ENCODE measurements around the gene RBM14. TPM values are rescaled to one million over a fixed set of nuclear protein-coding genes. Genes with fewer than 3 reads are reported as not detected.
"Not testable (repeated sequence)": the region's sequence is repeated elsewhere in the genome, so short reads cannot be mapped to it uniquely, and the experiment has no call there.

RBM14 gene
- total and polyA plus RNA-seq, 8 donors, result 24.4 to 61.6 (median 36.0) TPM

GRCh38 chr11:66600631-66601233 lies 15.7 kb upstream of the RBM14 start:
- intact Hi-C loops (cut with DNase I), result no loop called here
- WGBS, 2 donors, result 93 to 97% methylated on average over 4 of the region's 4 CpGs
- H3K36me3 ChIP-seq, result peaks cover 0 to 20% (median 3%) of the 10 kb centered on the region in 3 donors
- ATAC-seq (no peak), FAIRE-seq (no peak), DNase-seq (no peak)
- no peak overlapping the region for H3K27ac ChIP-seq
- no peak for TF ChIP-seq CTCF (IDR thresholded peaks at IDR 0.05)
- no peaks in the 10 kb centered on the region for H3K27me3 ChIP-seq
- no peaks in the 10 kb centered on the region for H3K4me1 ChIP-seq
- H3K4me3 ChIP-seq, result no peak overlapping the region
- no peaks in the 10 kb centered on the region for H3K9me3 ChIP-seq

- H3K9me3 ChIP-seq, result no peaks in the 10 kb centered on the region
- no peak for ATAC-seq
- peaks cover 0 to 21% (median 5%) of the 10 kb centered on the region in 3 donors for H3K36me3 ChIP-seq
- intact Hi-C loops (cut with DNase I), result no loop called here
- no peaks in the 10 kb centered on the region for H3K27me3 ChIP-seq
- TF ChIP-seq CTCF (IDR thresholded peaks at IDR 0.05), result no peak
- DNase-seq, result peak in 1 of 6 donors; percentile 26
- no peak overlapping the region for H3K4me3 ChIP-seq
- no peak overlapping the region for H3K27ac ChIP-seq
- 92% methylated on average over 6 of the region's 6 CpGs for WGBS, 2 donors
- FAIRE-seq, result no peak
- peaks cover 4 to 13% (median 12%) of the 10 kb centered on the region in 3 donors for H3K4me1 ChIP-seq
These were observed 13.4 kb upstream of the RBM14 start for GRCh38 chr11:66603072-66603471.

DNA sequence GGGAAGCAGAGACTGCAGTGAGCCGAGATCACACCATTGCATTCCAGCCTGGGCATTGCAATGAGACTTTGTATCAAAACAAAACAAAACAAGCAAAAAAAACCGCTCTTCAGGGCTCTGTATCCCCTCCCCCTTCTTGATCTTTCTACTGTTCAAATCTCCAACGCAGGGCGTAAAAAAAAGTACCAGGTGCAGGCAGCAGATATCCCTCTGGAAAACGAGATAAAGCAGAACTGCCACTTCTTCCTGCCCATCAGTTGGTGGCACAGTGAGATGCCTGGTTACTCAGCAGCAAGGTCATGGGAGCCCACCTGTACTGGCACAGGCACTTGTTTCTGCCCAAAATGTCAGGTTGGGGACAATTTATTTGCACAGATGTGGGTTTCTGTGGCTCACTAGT lies 12.3 kb upstream of the RBM14 start:
- Histone ChIP-seq H3K27me3 (no peaks in the 10 kb centered on the region), H3K27ac (no peak overlapping the region), H3K4me3 (no peak overlapping the region), H3K4me1 (peaks cover 4 to 13% (median 12%) of the 10 kb centered on the region in 3 donors), H3K9me3 (no peaks in the 10 kb centered on the region), H3K36me3 (peaks cover 0 to 21% (median 5%) of the 10 kb centered on the region in 3 donors)
- ATAC-seq, result no peak
- TF ChIP-seq CTCF (IDR thresholded peaks at IDR 0.05), result no peak
- DNase-seq, result no peak
- intact Hi-C loops (cut with DNase I), result no loop called here
- no peak for FAIRE-seq
- WGBS, 2 donors, result 67 to 74% methylated on average over 5 of the region's 5 CpGs

- H3K27me3 ChIP-seq; H3K9me3 ChIP-seq; ATAC-seq; FAIRE-seq; DNase-seq; intact Hi-C loops (cut with DNase I); H3K4me3 ChIP-seq; H3K36me3 ChIP-seq: not testable (repeated sequence)
- 97 to 98% methylated on average over 3 of the region's 3 CpGs for WGBS, 2 donors
- peaks cover 4 to 13% (median 12%) of the 10 kb centered on the region in 3 donors for H3K4me1 ChIP-seq
- peak overlapping the region in 3 of 4 donors; percentile 28 to 68 (median 62) for H3K27ac ChIP-seq
These were observed 9.8 kb upstream of the RBM14 start for GRCh38 chr11:66606608-66607007.

DNA sequence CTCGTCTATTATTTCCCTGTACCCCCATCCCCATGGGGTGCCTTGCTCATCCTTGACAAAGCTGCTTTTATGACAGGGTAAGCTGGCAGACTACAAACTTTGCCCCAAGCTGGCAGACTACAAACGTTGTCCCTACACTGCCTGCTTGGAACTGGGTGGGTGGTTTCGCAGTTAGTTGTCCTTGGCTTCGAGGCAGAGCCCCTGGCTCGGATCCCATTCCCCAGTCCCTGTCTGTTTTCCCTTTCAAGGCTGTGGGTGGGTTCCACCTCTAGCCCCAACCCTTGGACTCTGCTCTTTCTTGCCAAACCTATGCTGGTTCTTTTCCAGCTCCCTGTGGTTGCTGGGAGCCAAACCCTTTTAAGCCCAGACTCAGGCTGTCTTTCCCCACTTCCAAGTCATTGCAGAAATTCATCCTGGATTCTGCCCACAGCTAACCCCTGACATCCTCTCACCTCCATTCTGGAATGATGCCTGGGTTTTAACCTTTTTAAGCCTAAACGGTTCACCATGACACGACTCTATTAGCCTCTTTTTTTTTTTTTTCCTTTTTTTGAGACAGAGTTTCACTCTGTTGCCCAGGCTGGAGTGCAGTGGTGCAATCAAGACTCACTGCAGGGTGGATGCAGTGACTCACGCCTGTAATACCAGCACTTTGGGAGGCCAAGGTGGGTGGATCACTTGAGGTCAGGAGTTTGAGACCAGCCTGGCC lies 9.2 kb upstream of the RBM14 start:
- ATAC-seq (peak; percentile 79 to 96 (median 91)), DNase-seq (peak; percentile 68 to 84 (median 70)), FAIRE-seq (no peak)
- H3K27ac ChIP-seq, result peak overlapping the region in 3 of 4 donors; percentile 28 to 68 (median 62)
- H3K27me3 ChIP-seq, result no peaks in the 10 kb centered on the region
- 12 to 27% methylated on average over 8 of the region's 8 CpGs for WGBS, 2 donors
- H3K36me3 ChIP-seq, result peaks cover 0 to 7% (median 5%) of the 10 kb centered on the region in 3 donors
- intact Hi-C loops (cut with DNase I), result no loop called here
- H3K9me3 ChIP-seq, result no peaks in the 10 kb centered on the region
- TF ChIP-seq CTCF (IDR thresholded peaks at IDR 0.05), result no peak
- no peak overlapping the region for H3K4me3 ChIP-seq
- H3K4me1 ChIP-seq, result peaks cover 4 to 13% (median 12%) of the 10 kb centered on the region in 3 donors
